IMR-90 (cell line): Measurements from ENCODE around the gene PAX2. TPM values are rescaled to one million over a fixed set of nuclear protein-coding genes. Genes with fewer than 3 reads are reported as not detected.

Experiments
- ATAC-seq: fragments of 200-7000 bp; cut with Tn5 transposase; 2 replicates; pipeline ENCODE4 v1.9.1; 2020; ENCODE audit warnings: low read depth, mild to moderate bottlenecking, moderate library complexity
- BruUV-seq: library from RNA; stranded (reverse); fragments of 400-500 nt; replicated peaks from 2 replicates; lab custom pipeline; 2021; lab: Mats Ljungman, UMichigan
- CTCF ChIA-PET: fragments of 300-600 bp; formaldehyde crosslinking; extraction: SDS; loops from one replicate; lab custom pipeline; 2021; ENCODE audit warnings: antibody characterized with exemption; lab: Yijun Ruan, JAX
- POLR2A ChIA-PET: fragments of 300-600 bp; sonication (Branson Sonifier 250); formaldehyde crosslinking; loops from one replicate; lab custom pipeline; 2022; ENCODE audit warnings: antibody characterized with exemption; ENCODE audit not compliant: unreplicated experiment; lab: Charles Lee
- DNase-seq: peaks from one replicate; pipeline ENCODE4 v3.0.0; 2013
- H2AFZ ChIP-seq: replicated peaks from 2 replicates; pipeline ENCODE3; 2013; ENCODE audit warnings: low read length, mild to moderate bottlenecking; ENCODE audit not compliant: poor library complexity
- H2AK5ac ChIP-seq: 2 replicates; pipeline ENCODE4 v1.6.1; 2013; ENCODE audit warnings: low read depth, low read length, inconsistent platforms
- H2AK9ac ChIP-seq: replicated peaks from 2 replicates; pipeline ENCODE3; 2013; ENCODE audit warnings: mild to moderate bottlenecking, low read depth, low read length, moderate library complexity; ENCODE audit not compliant: poor library complexity
- H2BK120ac ChIP-seq: 2 replicates; pipeline ENCODE4 v1.6.1; 2013; ENCODE audit warnings: low read depth, low read length, inconsistent platforms
- H2BK15ac ChIP-seq: 3 replicates; pipeline ENCODE4 v1.6.1; 2013; ENCODE audit warnings: low read depth, low read length, inconsistent platforms
- H2BK20ac ChIP-seq: 2 replicates; pipeline ENCODE4 v1.6.1; 2013; ENCODE audit warnings: low read depth, mild to moderate bottlenecking, inconsistent platforms, low read length, moderate library complexity
- H2BK5ac ChIP-seq: 2 replicates; pipeline ENCODE4 v1.6.1; 2013; ENCODE audit warnings: mild to moderate bottlenecking, low read depth, low read length, inconsistent platforms; ENCODE audit not compliant: poor library complexity, severe bottlenecking
- H3K14ac ChIP-seq: replicated peaks from 2 replicates; pipeline ENCODE4 v1.6.1; 2013; ENCODE audit warnings: low read depth, low read length, inconsistent platforms
- H3K18ac ChIP-seq: 2 replicates; pipeline ENCODE4 v1.6.1; 2013; ENCODE audit warnings: low read depth, low read length, control low read depth
- H3K23ac ChIP-seq: 2 replicates; pipeline ENCODE4 v1.6.1; 2013; ENCODE audit warnings: low read depth, low read length, inconsistent platforms
- H3K27ac ChIP-seq: 2 replicates; pipeline ENCODE4 v1.5.1; 2013; ENCODE audit warnings: mild to moderate bottlenecking, control low read depth, low read length; ENCODE audit not compliant: insufficient read depth
- H3K27me3 ChIP-seq: 2 replicates; pipeline ENCODE4 v1.6.1; 2013; ENCODE audit warnings: low read length; ENCODE audit not compliant: control insufficient read depth, insufficient read depth
- H3K36me3 ChIP-seq: 2 replicates; pipeline ENCODE4 v1.6.1; 2013; ENCODE audit warnings: low read length, mixed read lengths; ENCODE audit not compliant: control insufficient read depth, insufficient read depth
- H3K4ac ChIP-seq: 2 replicates; pipeline ENCODE4 v1.6.1; 2013; ENCODE audit warnings: low read depth, low read length, inconsistent platforms
- H3K4me1 ChIP-seq: 2 replicates; pipeline ENCODE4 v1.6.1; 2013; ENCODE audit warnings: low read length, mixed read lengths; ENCODE audit not compliant: control insufficient read depth, insufficient read depth
- H3K4me2 ChIP-seq: 2 replicates; pipeline ENCODE4 v1.6.1; 2013; ENCODE audit warnings: low read depth, mild to moderate bottlenecking, control low read depth, low read length, moderate library complexity
- H3K4me3 ChIP-seq: 2 replicates; pipeline ENCODE4 v1.5.1; 2013; ENCODE audit warnings: low read depth, mild to moderate bottlenecking, control low read depth, low read length, moderate library complexity; ENCODE audit not compliant: insufficient read depth
- H3K56ac ChIP-seq: 2 replicates; pipeline ENCODE4 v1.6.1; 2013; ENCODE audit warnings: low read length, inconsistent platforms; ENCODE audit not compliant: insufficient read depth; ENCODE audit errors: extremely low read depth
- H3K79me1 ChIP-seq, 2 experiments: 2 replicates each; pipeline ENCODE4 v1.6.1; 2013; ENCODE audit warnings: low read length in 2 of 2, inconsistent platforms in 1 of 2, low read depth in 1 of 2
- H3K9ac ChIP-seq: 2 replicates; pipeline ENCODE4 v1.6.1; 2013; ENCODE audit warnings: low read depth, low read length, control low read depth
- H3K9me1 ChIP-seq: 2 replicates; pipeline ENCODE4 v1.6.1; 2013; ENCODE audit warnings: low read length, inconsistent platforms; ENCODE audit not compliant: insufficient read depth
- H3K9me3 ChIP-seq: 2 replicates; pipeline ENCODE4 v1.6.1; 2013; ENCODE audit warnings: low read length; ENCODE audit not compliant: control insufficient read depth, insufficient read depth
- H4K20me1 ChIP-seq: 2 replicates; pipeline ENCODE4 v1.6.1; 2013; ENCODE audit warnings: low read length, inconsistent platforms; ENCODE audit not compliant: insufficient read depth
- H4K5ac ChIP-seq: 2 replicates; pipeline ENCODE4 v1.6.1; 2013; ENCODE audit warnings: mild to moderate bottlenecking, low read depth, low read length, control low read depth
- H4K8ac ChIP-seq, 2 experiments: 2 replicates each; pipeline ENCODE4 v1.6.1; 2013; ENCODE audit warnings: low read depth in 2 of 2, low read length in 2 of 2, control low read depth in 1 of 2, inconsistent platforms in 1 of 2
- H4K91ac ChIP-seq: 2 replicates; pipeline ENCODE4 v1.6.1; 2013; ENCODE audit warnings: low read depth, low read length, inconsistent platforms; ENCODE audit not compliant: insufficient read depth
- BHLHE40 ChIP-seq: fragments of 150-350 bp; IDR thresholded peaks from 2 replicates; pipeline ENCODE4 v1.6.1; 2016; ENCODE audit warnings: mild to moderate bottlenecking, low read depth, low read length
- CEBPB ChIP-seq: IDR thresholded peaks from 2 replicates; pipeline ENCODE4 v1.6.1; 2012; ENCODE audit warnings: low read depth, low read length, improper control_type of control experiment
- CHD1 ChIP-seq: IDR thresholded peaks from 2 replicates; pipeline ENCODE4 v1.6.1; 2012; ENCODE audit warnings: low read depth, low read length, improper control_type of control experiment
- CTCF ChIP-seq: conservative IDR thresholded peaks from 2 replicates; pipeline ENCODE4 v1.5.1; 2012; ENCODE audit warnings: mild to moderate bottlenecking, low read depth, low read length, improper control_type of control experiment
- ELK1 ChIP-seq: fragments of 150-350 bp; IDR thresholded peaks from 2 replicates; pipeline ENCODE4 v1.6.1; 2016; ENCODE audit warnings: low read depth, mild to moderate bottlenecking, low read length, moderate library complexity, borderline replicate concordance
- FOS ChIP-seq: fragments of 150-350 bp; IDR thresholded peaks from 2 replicates; pipeline ENCODE4 v1.6.1; 2016; ENCODE audit warnings: low read depth, low read length
- MAFK ChIP-seq: IDR thresholded peaks from 2 replicates; pipeline ENCODE4 v1.6.1; 2012; ENCODE audit warnings: low read depth, low read length, improper control_type of control experiment
- MAZ ChIP-seq: IDR thresholded peaks from 2 replicates; pipeline ENCODE4 v1.6.1; 2012; ENCODE audit warnings: low read depth, mild to moderate bottlenecking, low read length, improper control_type of control experiment, moderate library complexity, borderline replicate concordance
- MXI1 ChIP-seq: IDR thresholded peaks from 2 replicates; pipeline ENCODE4 v1.6.1; 2012; ENCODE audit warnings: low read depth, mild to moderate bottlenecking, low read length, moderate library complexity, borderline replicate concordance
- NFE2L2 ChIP-seq: fragments of 150-350 bp; IDR thresholded peaks from 2 replicates; pipeline ENCODE4 v1.6.1; 2016; ENCODE audit warnings: low read depth, mild to moderate bottlenecking, low read length
- POLR2A ChIP-seq: IDR thresholded peaks from 2 replicates; pipeline ENCODE4 v1.6.1; 2012; ENCODE audit warnings: mild to moderate bottlenecking, low read depth, low read length
- RAD21 ChIP-seq: IDR thresholded peaks from 2 replicates; pipeline ENCODE4 v1.6.1; 2012; ENCODE audit warnings: low read length, improper control_type of control experiment
- RCOR1 ChIP-seq: IDR thresholded peaks from 2 replicates; pipeline ENCODE4 v1.6.1; 2012; ENCODE audit warnings: mild to moderate bottlenecking, low read length, improper control_type of control experiment; ENCODE audit not compliant: insufficient replicate concordance
- RFX5 ChIP-seq: IDR thresholded peaks from 2 replicates; pipeline ENCODE4 v1.8.0; 2012; ENCODE audit warnings: low read depth, mild to moderate bottlenecking, low read length, moderate library complexity
- SMC3 ChIP-seq: fragments of 150-350 bp; IDR thresholded peaks from 2 replicates; pipeline ENCODE4 v1.6.1; 2016; ENCODE audit warnings: low read depth, mild to moderate bottlenecking, antibody characterized with exemption, low read length, moderate library complexity
- USF2 ChIP-seq: fragments of 150-350 bp; IDR thresholded peaks from 2 replicates; pipeline ENCODE4 v1.6.1; 2017; ENCODE audit warnings: mild to moderate bottlenecking, antibody characterized with exemption, low read length, low read depth
- WGBS, 2 experiments: methylation state at CpG; one replicate each; pipeline versions ENCODE4 v1.1.5 to v1.1.7; 2013; ENCODE audit warnings: missing lambda C conversion rate in 2 of 2; ENCODE audit not compliant: insufficient read length in 1 of 2; ENCODE audit errors: extremely low coverage in 2 of 2; 5-methylcytosine and 5-hydroxymethylcytosine counted together
- dilution Hi-C: fragments of 300-500 bp; cut with HindIII; formaldehyde crosslinking; loops from one replicate; pipeline ENCODE4 v1.14.3; 2018; ENCODE audit warnings: low sequenced_read_pairs; ENCODE audit not compliant: unreplicated experiment
- in situ Hi-C: fragments of 300-500 bp; cut with MboI; formaldehyde crosslinking; loops from 3 replicates; pipeline ENCODE4 v1.14.3; 2019; ENCODE audit warnings: low sequenced_read_pairs, inconsistent platforms, mixed read lengths
- intact Hi-C: fragments of 100-400 bp; cut with micrococcal nuclease; formaldehyde crosslinking; loops from 2 replicates; pipeline ENCODE4 v1.10.0; 2022
- polyA plus RNA-seq, 3 experiments: library from polyadenylated mRNA; depleted of rRNA; stranded (reverse); fragments of >200 nt; gene quantifications; 2 replicates each; pipeline ENCODE4 v1.2.3, GENCODE V29; 2012; ENCODE audit warnings: low replicate concordance in 1 of 3
- total RNA-seq: library from RNA; depleted of rRNA; stranded (reverse); fragments of >200 nt; gene quantifications from 2 replicates; pipeline ENCODE4 v1.2.3, GENCODE V29; 2012

Gene PAX2
- total and polyA plus RNA-seq, 2 of the 4 experiments (the other 2 are of a cell fraction): not detected

DNA sequence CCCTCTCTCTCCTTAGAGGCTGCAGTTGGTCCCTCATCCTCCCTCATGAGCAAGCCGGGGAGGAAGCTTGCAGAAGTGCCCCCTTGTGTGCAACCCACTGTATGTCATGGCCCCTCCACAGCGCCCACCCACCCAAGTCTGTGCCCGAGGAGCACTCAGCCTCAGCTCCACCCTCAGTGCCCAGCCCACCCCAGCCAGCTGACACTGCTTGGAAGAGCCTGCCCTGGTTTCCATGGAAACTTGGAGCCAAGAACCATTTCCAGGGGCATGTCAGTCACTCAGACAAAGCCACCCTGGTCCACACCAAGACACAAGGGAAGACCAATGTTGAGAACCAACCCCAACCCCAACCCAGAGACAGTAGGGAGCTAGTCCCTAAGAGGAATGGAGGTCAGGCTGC lies 79.5 kb downstream of the PAX2 start:
- Histone ChIP-seq H3K27me3 (peaks cover 81% of the 10 kb centered on the region), H2BK120ac (no peak overlapping the region), H2BK20ac (no peak overlapping the region), H3K56ac (no peak overlapping the region), H2AK5ac (no peak overlapping the region), H2AFZ (no peak overlapping the region), H3K4me3 (no peak overlapping the region), H4K91ac (no peak overlapping the region), H2BK15ac (no peak overlapping the region), H4K5ac (no peak overlapping the region), H3K9me3 (no peaks in the 10 kb centered on the region; the same call in 1 of the 2 replicates), H3K9ac (no peak overlapping the region), H3K4me2 (no peak overlapping the region), H3K79me1 (no peaks in the 10 kb centered on the region), H3K9me1 (no peaks in the 10 kb centered on the region), H4K20me1 (no peaks in the 10 kb centered on the region), H3K27ac (no peak overlapping the region), H2AK9ac (no peak overlapping the region), H3K18ac (no peak overlapping the region), H3K36me3 (no peaks in the 10 kb centered on the region), H2BK5ac (no peak overlapping the region), H3K14ac (no peak overlapping the region), H4K8ac (no peak overlapping the region), H3K23ac (no peak overlapping the region), H3K4ac (no peak overlapping the region), H3K4me1 (peaks cover 4% of the 10 kb centered on the region; the same call in 1 of the 2 replicates)
- no TSS peak for BruUV-seq
- ChIA-PET CTCF (no interaction called here), POLR2A (no interaction called here)
- ATAC-seq (no peak), DNase-seq (no peak)
- 43% methylated on average over 1 of the region's 3 CpGs; no CpG with 5 or more reads in 1 of the 2 experiments for WGBS, 2 experiments
- TF ChIP-seq BHLHE40 (no peak), CHD1 (no peak), RFX5 (no peak), RAD21 (no peak), MAFK (no peak), USF2 (no peak), CEBPB (no peak), ELK1 (no peak), MAZ (no peak), FOS (no peak), CTCF (no peak), POLR2A (no peak), NFE2L2 (no peak), SMC3 (no peak), MXI1 (no peak), RCOR1 (no peak)
- in situ Hi-C loops: no loop called here
- intact Hi-C loops: no loop called here
- dilution Hi-C loops: no loop called here
